MCF 10A (cell line): ENCODE results near the gene KDM3B. TPM values are rescaled to one million over a fixed set of nuclear protein-coding genes. Genes with fewer than 3 reads are reported as not detected.

Source experiments
- BruUV-seq: library from RNA; stranded (reverse); fragments of 400-500 nt; replicated peaks from 2 replicates; lab custom pipeline; 2021; lab: Mats Ljungman, UMichigan
- CTCF ChIA-PET: fragments of 300-600 bp; sonication (Branson Sonifier 250); formaldehyde crosslinking; extraction: SDS; loops from one replicate; lab custom pipeline; 2021; ENCODE audit warnings: antibody characterized with exemption, inconsistent platforms; lab: Yijun Ruan, JAX
- POLR2A ChIA-PET: fragments of 300-600, 350-650 bp; sonication (Branson Sonifier 250); formaldehyde crosslinking; extraction: SDS; loops from one replicate; lab custom pipeline; 2020; ENCODE audit warnings: antibody characterized with exemption, inconsistent platforms; lab: Yijun Ruan, JAX
- DNase-seq: peaks from one replicate; pipeline ENCODE4 v3.0.0-alpha.2; 2018; ENCODE audit not compliant: unreplicated experiment
- H3K27ac Mint-ChIP-seq: one replicate; pipeline ENCODE4 v1.8.0; 2022; ENCODE audit warnings: mild to moderate bottlenecking, low read depth, mixed read lengths; ENCODE audit not compliant: unreplicated experiment
- H3K27me3 Mint-ChIP-seq: one replicate; pipeline ENCODE4 v1.8.0; 2022; ENCODE audit warnings: mixed read lengths; ENCODE audit not compliant: insufficient read depth, unreplicated experiment
- H3K36me3 Mint-ChIP-seq: one replicate; pipeline ENCODE4 v1.8.0; 2022; ENCODE audit warnings: mild to moderate bottlenecking, moderate library complexity, mixed read lengths; ENCODE audit not compliant: insufficient read depth, unreplicated experiment
- H3K4me1 Mint-ChIP-seq: one replicate; pipeline ENCODE4 v1.8.0; 2022; ENCODE audit warnings: mixed read lengths; ENCODE audit not compliant: insufficient read depth, unreplicated experiment
- H3K4me3 Mint-ChIP-seq: one replicate; pipeline ENCODE4 v1.8.0; 2022; ENCODE audit warnings: mild to moderate bottlenecking, moderate library complexity, mixed read lengths; ENCODE audit not compliant: unreplicated experiment
- H3K9me3 Mint-ChIP-seq: one replicate; pipeline ENCODE4 v1.8.0; 2022; ENCODE audit warnings: mixed read lengths; ENCODE audit not compliant: unreplicated experiment
- intact Hi-C: fragments of 100-400 bp; cut with micrococcal nuclease; formaldehyde crosslinking; loops from 2 replicates; pipeline ENCODE4 v1.14.1; 2022
- total RNA-seq: library from RNA; stranded (reverse); gene quantifications from 2 replicates; pipeline ENCODE4 v1.2.3, GENCODE V29; 2022
- TF ChIP-seq, protein P1 (sequence below): fragments of 200-600 bp; IDR thresholded peaks from one replicate; pipeline ENCODE4 v1.8.0; 2022; ENCODE audit warnings: antibody characterized with exemption, mild to moderate bottlenecking; ENCODE audit not compliant: unreplicated experiment

KDM3B gene
- total RNA-seq, 1 experiment from 2014 or later, result 57.8 TPM

DNA sequence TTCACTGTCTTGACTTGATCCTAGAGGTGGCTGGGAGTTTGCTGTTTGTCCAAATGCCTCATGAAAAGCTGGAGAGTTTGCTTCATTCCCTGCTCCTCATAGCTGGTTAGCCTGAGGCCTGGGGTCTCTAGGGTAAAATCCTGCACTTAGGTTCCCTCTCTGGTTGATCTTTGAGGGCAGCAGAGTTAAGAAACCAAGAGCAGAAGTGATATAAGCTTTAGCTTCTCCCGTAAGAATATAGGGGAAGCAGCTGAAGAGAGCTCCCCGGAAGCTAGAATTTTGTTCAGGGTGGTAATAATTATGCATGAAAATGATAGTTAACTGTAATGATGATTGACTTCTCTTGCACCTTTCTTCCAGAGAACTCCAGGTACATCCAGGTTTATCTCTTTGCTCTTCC lies 13.0 kb upstream of the KDM3B start:
- no peak for DNase-seq
- H3K27ac Mint-ChIP-seq, result peak overlapping the region; percentile 100
- TF ChIP-seq, protein P1, sequence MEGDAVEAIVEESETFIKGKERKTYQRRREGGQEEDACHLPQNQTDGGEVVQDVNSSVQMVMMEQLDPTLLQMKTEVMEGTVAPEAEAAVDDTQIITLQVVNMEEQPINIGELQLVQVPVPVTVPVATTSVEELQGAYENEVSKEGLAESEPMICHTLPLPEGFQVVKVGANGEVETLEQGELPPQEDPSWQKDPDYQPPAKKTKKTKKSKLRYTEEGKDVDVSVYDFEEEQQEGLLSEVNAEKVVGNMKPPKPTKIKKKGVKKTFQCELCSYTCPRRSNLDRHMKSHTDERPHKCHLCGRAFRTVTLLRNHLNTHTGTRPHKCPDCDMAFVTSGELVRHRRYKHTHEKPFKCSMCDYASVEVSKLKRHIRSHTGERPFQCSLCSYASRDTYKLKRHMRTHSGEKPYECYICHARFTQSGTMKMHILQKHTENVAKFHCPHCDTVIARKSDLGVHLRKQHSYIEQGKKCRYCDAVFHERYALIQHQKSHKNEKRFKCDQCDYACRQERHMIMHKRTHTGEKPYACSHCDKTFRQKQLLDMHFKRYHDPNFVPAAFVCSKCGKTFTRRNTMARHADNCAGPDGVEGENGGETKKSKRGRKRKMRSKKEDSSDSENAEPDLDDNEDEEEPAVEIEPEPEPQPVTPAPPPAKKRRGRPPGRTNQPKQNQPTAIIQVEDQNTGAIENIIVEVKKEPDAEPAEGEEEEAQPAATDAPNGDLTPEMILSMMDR, result no peak
- no peaks in the 10 kb centered on the region for H3K9me3 Mint-ChIP-seq
- H3K36me3 Mint-ChIP-seq, result peaks cover 36% of the 10 kb centered on the region
- intact Hi-C loops, result loop anchor here (1.0 to 10.0 kb wide), 3 partner anchors 12 to 587 kb away; partner anchors contain the start of genes ETF1 and HNRNPA0
- no TSS peak for BruUV-seq
- POLR2A ChIA-PET, result interaction anchor here (0.7 to 13.3 kb wide), 7 partner anchors 8 to 161 kb away, joined by 3 to 395 read pairs (median 3); partner anchors contain the start of genes BRD8, CDC23, KDM3B and KIF20A
- CTCF ChIA-PET, result interaction anchor here (0.7 to 13.7 kb wide), 4 partner anchors 13 to 116 kb away, joined by 3 to 323 read pairs (median 4); partner anchors contain the start of gene KDM3B
- no peaks in the 10 kb centered on the region for H3K27me3 Mint-ChIP-seq
- peak overlapping the region; percentile 88 for H3K4me3 Mint-ChIP-seq
- H3K4me1 Mint-ChIP-seq, result peaks cover 47% of the 10 kb centered on the region

DNA sequence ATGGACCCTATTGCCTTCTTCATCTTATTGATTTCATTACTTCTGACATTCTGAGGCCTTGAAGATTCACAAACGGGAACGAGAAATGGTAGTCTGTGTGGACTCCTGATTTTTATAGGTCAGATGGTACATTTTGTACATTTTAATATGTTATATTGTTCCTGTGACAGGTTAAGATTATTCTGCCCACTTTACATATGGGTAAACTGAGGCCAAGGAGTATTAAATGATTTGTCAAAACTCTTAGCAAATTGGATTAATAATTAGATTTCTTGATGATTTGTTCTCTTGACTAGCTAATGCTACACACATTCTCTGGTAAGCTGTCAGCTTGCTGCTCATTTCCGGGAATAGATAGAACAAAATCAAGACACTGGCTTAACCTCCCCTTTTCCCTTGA lies 12.5 kb upstream of the KDM3B start:
- POLR2A ChIA-PET, result interaction anchor here (0.8 to 13.3 kb wide), 4 partner anchors 11 to 162 kb away, joined by 3 to 395 read pairs (median 10); partner anchors contain the start of genes BRD8, CDC23, KDM3B and KIF20A
- intact Hi-C loops, result no loop called here
- no peaks in the 10 kb centered on the region for H3K9me3 Mint-ChIP-seq
- H3K27ac Mint-ChIP-seq, result no peak overlapping the region
- H3K27me3 Mint-ChIP-seq, result no peaks in the 10 kb centered on the region
- BruUV-seq, result no TSS peak
- H3K36me3 Mint-ChIP-seq, result peaks cover 41% of the 10 kb centered on the region
- CTCF ChIA-PET, result interaction anchor here (0.7 to 13.7 kb wide), 4 partner anchors 12 to 117 kb away, joined by 3 to 323 read pairs (median 4); partner anchors contain the start of gene KDM3B
- DNase-seq, result no peak
- TF ChIP-seq, protein P1, result no peak
- peak overlapping the region; percentile 88 for H3K4me3 Mint-ChIP-seq
- peaks cover 41% of the 10 kb centered on the region for H3K4me1 Mint-ChIP-seq

DNA sequence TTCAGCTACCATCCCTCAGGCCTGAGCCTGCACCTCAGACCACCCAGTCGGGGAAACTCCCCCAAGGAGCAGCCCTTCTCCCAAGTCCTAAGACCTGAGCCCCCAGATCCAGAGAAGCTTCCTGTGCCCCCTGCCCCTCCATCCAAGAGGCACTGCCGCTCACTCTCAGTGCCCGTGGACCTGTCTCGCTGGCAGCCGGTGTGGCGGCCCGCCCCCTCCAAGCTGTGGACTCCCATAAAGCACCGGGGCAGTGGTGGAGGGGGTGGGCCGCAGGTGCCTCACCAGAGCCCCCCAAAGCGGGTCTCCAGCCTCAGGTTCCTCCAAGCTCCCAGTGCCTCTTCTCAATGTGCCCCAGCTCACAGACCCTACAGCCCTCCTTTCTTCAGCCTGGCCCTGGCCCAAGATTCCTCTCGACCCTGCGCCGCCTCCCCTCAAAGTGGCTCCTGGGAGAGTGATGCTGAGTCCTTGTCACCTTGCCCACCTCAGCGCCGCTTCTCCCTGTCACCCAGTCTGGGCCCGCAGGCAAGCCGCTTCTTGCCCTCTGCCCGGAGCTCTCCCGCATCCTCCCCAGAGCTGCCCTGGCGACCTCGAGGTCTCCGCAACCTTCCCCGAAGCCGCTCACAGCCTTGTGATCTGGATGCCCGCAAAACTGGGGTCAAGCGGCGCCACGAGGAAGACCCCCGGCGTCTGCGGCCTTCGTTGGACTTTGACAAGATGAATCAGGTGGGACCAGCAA lies 7.4 kb upstream of the KDM3B start:
- Mint-ChIP-seq H3K36me3 (peaks cover 65% of the 10 kb centered on the region), H3K27me3 (no peaks in the 10 kb centered on the region), H3K4me1 (peaks cover 19% of the 10 kb centered on the region), H3K4me3 (no peak overlapping the region), H3K9me3 (no peaks in the 10 kb centered on the region), H3K27ac (no peak overlapping the region)
- intact Hi-C loops, result no loop called here
- TF ChIP-seq, protein P1, result no peak
- no peak for DNase-seq
- ChIA-PET POLR2A (interaction anchor here (1.7 kb wide), 1 partner anchor 8 kb away, joined by 8 read pairs; the partner anchor contains the start of gene FAM53C), CTCF (interaction anchor here (0.5 to 0.7 kb wide), 6 partner anchors 46 to 202 kb away, joined by 3 to 4 read pairs (median 4); no protein-coding TSS in a partner anchor)
- no TSS peak for BruUV-seq

DNA sequence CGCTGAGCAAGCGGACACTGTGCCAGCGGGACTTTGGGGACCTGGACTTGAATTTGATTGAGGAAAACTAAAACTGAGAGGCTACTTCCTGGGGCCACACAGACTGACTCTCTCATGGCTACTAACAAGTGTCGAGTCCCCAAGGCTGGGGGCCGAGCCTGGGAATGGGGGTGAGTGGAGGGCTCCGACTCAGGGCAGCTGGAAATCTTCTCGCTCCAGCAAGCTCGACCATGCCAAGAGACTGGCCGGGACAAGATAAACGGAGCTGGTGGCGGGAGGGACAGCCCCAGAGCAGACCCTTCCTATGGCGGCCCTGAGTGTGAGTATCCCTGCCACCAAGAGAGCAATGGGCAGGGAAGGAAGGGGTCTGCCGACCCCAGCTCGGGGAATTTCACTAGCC lies 5.6 kb upstream of the KDM3B start:
- no peak overlapping the region for H3K4me3 Mint-ChIP-seq
- CTCF ChIA-PET, result interaction anchor here (0.5 to 0.6 kb wide), 2 partner anchors 18 to 137 kb away, joined by 3 to 4 read pairs; no protein-coding TSS in a partner anchor
- H3K27ac Mint-ChIP-seq, result no peak overlapping the region

More for the DNA sequence above, 5.6 kb upstream of the KDM3B start:
- peaks cover 5% of the 10 kb centered on the region for H3K9me3 Mint-ChIP-seq
- DNase-seq, result no peak
- no TSS peak for BruUV-seq
- intact Hi-C loops, result no loop called here
- peaks cover 70% of the 10 kb centered on the region for H3K36me3 Mint-ChIP-seq
- peaks cover 23% of the 10 kb centered on the region for H3K4me1 Mint-ChIP-seq
- POLR2A ChIA-PET, result interaction anchor here (9.3 kb wide), 1 partner anchor 10 kb away, joined by 395 read pairs; the partner anchor contains the start of genes CDC25C and FAM53C
- no peaks in the 10 kb centered on the region for H3K27me3 Mint-ChIP-seq
- TF ChIP-seq, protein P1, result no peak
